ENCODE measurements around the gene EGR2.
"Not testable (repeated sequence)": the region's sequence is repeated elsewhere in the genome, so short reads cannot be mapped to it uniquely, and the experiment has no call there.

EGR2 gene

GRCh38 chr10:62792261-62792660 is 23.9 kb downstream of the EGR2 start:
- no peak for DNase-seq

GRCh38 chr10:62790571-62790970 is 25.6 kb downstream of the EGR2 start:
- no peak for DNase-seq

GRCh38 chr10:62790019-62790555 is 26.1 kb downstream of the EGR2 start:
- DNase-seq = no peak

GRCh38 chr10:62788861-62789467 is 27.2 kb downstream of the EGR2 start:
- no peak for DNase-seq

GRCh38 chr10:62788285-62788684 is 27.9 kb downstream of the EGR2 start:
- DNase-seq = not testable (repeated sequence)

GRCh38 chr10:62784537-62784936 is 31.6 kb downstream of the EGR2 start:
- not testable (repeated sequence) for DNase-seq

GRCh38 chr10:62779487-62780248 is 36.5 kb downstream of the EGR2 start:
- DNase-seq = peak; percentile 91

GRCh38 chr10:62778125-62778524 is 38.0 kb downstream of the EGR2 start:
- DNase-seq = no peak

GRCh38 chr10:62772186-62772974 is 43.8 kb downstream of the EGR2 start:
- no peak for DNase-seq

- DNase-seq = no peak
Observed at GRCh38 chr10:62769574-62770242, 46.5 kb downstream of the EGR2 start.

- no peak for DNase-seq
Observed at GRCh38 chr10:62766386-62766785, 49.8 kb downstream of the EGR2 start.

GRCh38 chr10:62765726-62766125 is 50.4 kb downstream of the EGR2 start:
- no peak for DNase-seq

GRCh38 chr10:62764011-62764410 is 52.2 kb downstream of the EGR2 start:
- no peak for DNase-seq

GRCh38 chr10:62763155-62763554 is 53.0 kb downstream of the EGR2 start:
- no peak for DNase-seq

All from CD4-positive, alpha-beta T cell treated with Interleukin-10 for 1 hour (primary cell).